Posterior vena cava (tissue), 2 donors: Measurements from ENCODE around the gene IKZF2. TPM values are rescaled to one million over a fixed set of nuclear protein-coding genes. Genes with fewer than 3 reads are reported as not detected.
"Not testable (repeated sequence)": the region's sequence is repeated elsewhere in the genome, so short reads cannot be mapped to it uniquely, and the experiment has no call there.

Experiments used
- DNase-seq: peaks from one replicate; pipeline ENCODE4 v3.0.0-alpha.2; 2020; ENCODE audit warnings: low spot score
- intact Hi-C, 2 donors: fragments of 100-400 bp; cut with DNase I; formaldehyde crosslinking; loops; one replicate each; pipeline versions ENCODE4 v1.14.1 to v1.14.2; 2022 to 2023
- total RNA-seq, 2 donors: library from RNA; stranded (reverse); fragmentation: NEBNext Ultra II Directional; extraction: Animal tissue kit (Norgen Biotek cat#: 25700); gene quantifications; one replicate each; pipeline ENCODE4 v1.2.1, GENCODE V29; 2021
- donor health status: DM: yes; HTN: yes; CAD: no.
- donor health status: DM: yes; HTN: yes; CAD: no.

The IKZF2 gene
- total RNA-seq, 2 donors from 2014 or later, result 7.3 to 8.8 TPM

GRCh38 chr2:213067888-213068287 is 83.5 kb downstream of the IKZF2 start:
- intact Hi-C loops, result loop anchor here in 1 of 2 donors (10.0 kb wide), 1 partner anchor 943 kb away; no protein-coding TSS in a partner anchor
- no peak for DNase-seq

- no peak for DNase-seq
- intact Hi-C loops, result loop anchor here in 1 of 2 donors (10.0 kb wide), 1 partner anchor 942 kb away; no protein-coding TSS in a partner anchor
These were observed 85.0 kb downstream of the IKZF2 start for GRCh38 chr2:213066443-213066743.

DNA sequence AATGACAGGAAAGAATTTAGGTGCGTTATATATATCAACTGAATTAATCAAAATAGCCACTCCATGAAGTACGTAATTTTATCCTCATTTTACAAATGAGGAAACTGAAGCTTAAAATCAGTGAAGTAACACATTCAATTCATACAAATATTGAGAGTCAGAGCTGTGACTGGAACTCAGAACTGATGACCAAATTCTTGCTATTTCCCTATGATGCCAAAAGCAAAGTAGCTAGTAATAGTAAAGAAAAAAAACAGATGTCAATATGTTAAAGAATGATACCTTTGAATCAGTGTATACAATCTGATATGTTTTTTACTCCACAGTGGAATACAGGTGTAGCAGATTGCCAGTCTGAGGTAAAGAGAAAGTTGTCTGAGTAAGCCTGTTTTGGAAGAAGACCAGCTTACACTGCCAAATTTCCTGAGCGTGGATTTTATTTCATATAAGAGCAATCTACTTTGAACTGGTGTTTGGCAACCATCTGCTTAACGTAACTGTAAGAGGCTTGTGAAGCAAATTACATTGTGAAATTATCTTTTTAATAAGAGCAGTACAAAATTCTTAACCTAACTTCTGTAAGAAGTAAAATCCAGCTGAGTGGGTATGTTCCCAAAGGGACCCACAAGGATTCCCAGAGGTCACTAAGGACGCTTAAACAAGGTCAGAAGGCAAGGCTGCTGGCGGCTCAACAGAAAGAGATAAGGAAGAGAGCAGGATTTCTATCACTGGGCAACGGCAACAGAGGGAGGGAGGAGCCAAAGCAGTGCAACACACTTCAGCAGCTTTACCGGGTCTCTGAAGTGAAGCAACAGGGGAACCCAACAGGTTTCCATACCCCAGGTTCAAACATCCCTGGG is 85.6 kb downstream of the IKZF2 start:
- DNase-seq, result no peak
- intact Hi-C loops, result loop anchor here in 1 of 2 donors (10.0 kb wide), 1 partner anchor 941 kb away; no protein-coding TSS in a partner anchor

DNA sequence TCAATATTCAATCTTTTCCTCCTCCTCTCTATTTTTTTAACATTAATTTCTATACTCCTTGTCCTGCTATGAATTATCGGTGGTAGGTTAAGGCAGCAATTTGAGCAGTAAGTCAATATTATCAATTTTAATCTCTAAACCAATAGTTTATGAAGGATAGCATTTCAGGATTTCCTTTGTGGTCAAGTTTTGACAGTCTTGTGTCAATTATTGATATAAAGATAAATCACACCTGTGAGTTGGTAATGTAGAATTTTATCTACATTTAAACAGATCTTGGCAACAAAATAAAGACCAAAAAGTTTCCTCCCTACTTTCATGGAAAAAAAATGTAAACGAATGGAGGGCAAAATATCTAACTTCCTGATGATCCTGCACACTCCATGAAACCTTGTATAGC is 87.3 kb downstream of the IKZF2 start:
- DNase-seq, result no peak
- intact Hi-C loops, result loop anchor here in 1 of 2 donors (10.0 kb wide), 1 partner anchor 939 kb away; no protein-coding TSS in a partner anchor

GRCh38 chr2:213057977-213058376 is 93.4 kb downstream of the IKZF2 start:
- intact Hi-C loops, result no loop called here
- no peak for DNase-seq

DNA sequence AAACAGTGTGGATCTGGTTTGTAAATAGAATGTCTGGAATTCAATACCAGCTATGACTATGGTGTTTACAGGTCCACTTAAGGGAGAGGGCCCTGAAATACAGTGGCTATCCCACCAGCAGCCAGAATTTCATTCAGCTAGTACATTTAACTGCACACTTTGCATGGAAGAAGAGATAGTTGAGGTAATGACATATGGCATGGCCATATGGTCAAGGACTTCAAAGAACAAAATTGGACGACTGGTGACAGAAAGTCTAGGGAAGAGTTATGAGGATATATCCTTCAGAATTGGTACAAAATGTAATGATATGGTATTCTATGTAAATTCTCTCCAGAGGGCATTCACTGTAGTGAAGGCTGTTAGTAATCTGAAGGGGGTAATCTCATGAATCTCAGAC is 105.0 kb downstream of the IKZF2 start:
- intact Hi-C loops, result no loop called here
- DNase-seq, result no peak

- intact Hi-C loops, result no loop called here
- no peak for DNase-seq
These were observed 107.8 kb downstream of the IKZF2 start for GRCh38 chr2:213043566-213043965.

- intact Hi-C loops, result no loop called here
- no peak for DNase-seq
These were observed 109.2 kb downstream of the IKZF2 start for GRCh38 chr2:213042262-213042661.

GRCh38 chr2:213036836-213037235 is 114.6 kb downstream of the IKZF2 start:
- intact Hi-C loops, result no loop called here
- no peak for DNase-seq

GRCh38 chr2:213034585-213034984 is 116.8 kb downstream of the IKZF2 start:
- no peak for DNase-seq
- intact Hi-C loops, result no loop called here

DNA sequence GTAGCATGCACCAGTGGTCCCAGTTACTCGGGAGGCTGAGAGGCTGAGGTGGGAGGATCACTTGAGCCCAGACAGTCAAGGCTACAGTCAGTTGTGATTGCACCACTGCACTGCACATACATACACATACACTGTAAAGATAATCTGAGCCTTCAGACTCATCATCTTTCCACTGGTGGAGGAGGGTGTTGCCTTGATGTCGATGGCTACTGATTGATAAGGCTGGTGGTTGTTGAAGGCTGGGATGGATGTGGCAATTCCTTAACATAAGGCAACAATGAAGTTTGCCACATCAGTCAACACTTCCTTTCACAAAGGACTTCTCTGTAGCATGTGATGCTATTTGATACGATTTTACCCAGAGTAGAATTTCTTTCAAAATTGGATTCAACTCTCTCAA is 118.8 kb downstream of the IKZF2 start:
- DNase-seq, result no peak
- intact Hi-C loops, result no loop called here

GRCh38 chr2:213022987-213023386 is 128.4 kb downstream of the IKZF2 start:
- no peak for DNase-seq
- intact Hi-C loops, result no loop called here

DNA sequence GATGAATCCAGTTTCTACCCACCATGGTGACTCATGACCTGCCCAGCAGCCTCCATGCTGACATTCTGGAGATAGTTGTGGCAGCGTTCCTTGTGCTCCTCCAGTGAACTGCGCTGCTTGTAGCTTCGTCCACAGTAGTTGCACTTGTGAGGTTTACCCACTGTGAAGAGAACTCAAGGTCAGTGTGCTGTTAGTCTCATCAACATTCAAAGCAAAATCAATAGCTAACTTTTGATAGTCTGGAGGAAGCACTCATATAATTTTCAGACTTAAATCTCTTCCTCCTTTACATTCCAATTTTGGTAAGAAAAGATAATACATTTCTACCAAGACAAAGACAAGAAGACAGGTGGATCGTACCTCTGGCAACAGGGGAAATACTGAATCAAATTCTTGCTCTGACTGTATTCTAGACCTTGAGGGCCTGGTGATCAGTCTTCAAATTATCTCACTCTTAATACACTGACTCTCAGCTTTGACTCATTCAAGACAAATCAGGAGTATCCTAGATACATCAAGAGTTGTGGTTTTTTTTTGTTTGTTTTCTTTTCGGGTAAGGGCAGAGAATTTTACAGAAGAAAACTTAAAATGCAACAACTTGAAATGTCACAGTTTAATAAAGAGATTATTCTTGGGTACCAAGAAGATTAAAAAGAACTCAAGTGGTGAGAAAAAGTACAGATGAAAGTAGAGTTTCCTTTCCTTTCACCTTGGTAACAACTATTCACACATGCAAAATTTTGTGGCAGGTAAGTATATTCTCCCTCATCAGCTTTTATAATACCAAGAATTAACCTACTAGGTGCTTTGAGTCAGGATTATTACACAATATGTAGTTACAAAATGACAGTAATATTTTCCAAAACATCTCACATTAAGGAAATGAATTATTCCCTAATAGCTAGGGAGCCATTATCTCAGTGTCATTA is 129.2 kb downstream of the IKZF2 start:
- intact Hi-C loops, result no loop called here

GRCh38 chr2:213020913-213021312 is 130.5 kb downstream of the IKZF2 start:
- DNase-seq, intact Hi-C loops: not testable (repeated sequence)

More for the DNA sequence above, 129.2 kb downstream of the IKZF2 start:
- DNase-seq, result no peak

GRCh38 chr2:213020268-213020667 is 131.1 kb downstream of the IKZF2 start:
- intact Hi-C loops, result no loop called here
- DNase-seq, result no peak

- intact Hi-C loops, result no loop called here
- no peak for DNase-seq
These were observed 132.0 kb downstream of the IKZF2 start for GRCh38 chr2:213019368-213019767.

DNA sequence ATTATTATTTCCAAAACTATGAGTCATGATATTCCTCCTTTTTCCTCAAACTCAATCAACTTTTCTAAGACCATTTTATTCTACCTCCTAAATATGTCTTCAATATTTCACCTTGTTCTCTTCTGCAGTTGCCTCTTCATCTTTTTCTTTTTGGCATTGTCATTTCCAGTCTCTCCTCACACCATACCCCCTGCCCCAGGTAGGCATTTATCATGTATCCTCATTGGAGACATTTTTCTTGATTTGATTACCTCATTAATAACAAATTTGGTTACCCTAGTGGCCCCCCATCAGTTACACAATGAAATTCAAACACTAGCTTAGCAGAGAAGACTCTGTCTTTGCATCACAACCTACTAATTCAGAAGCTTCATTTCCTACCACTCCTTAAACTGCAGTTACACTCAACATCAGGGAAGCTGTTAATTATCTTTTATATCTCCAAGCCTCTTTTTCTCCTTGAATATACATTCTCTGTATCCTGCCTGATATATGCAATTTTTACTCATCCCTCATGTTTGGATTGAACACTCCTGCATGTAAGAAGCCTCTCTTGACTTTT is 133.0 kb downstream of the IKZF2 start:
- intact Hi-C loops, result no loop called here
- DNase-seq, result no peak

GRCh38 chr2:213017404-213017803 is 134.0 kb downstream of the IKZF2 start:
- intact Hi-C loops, result no loop called here
- no peak for DNase-seq

GRCh38 chr2:213016984-213017351 is 134.4 kb downstream of the IKZF2 start:
- DNase-seq, result no peak
- intact Hi-C loops, result no loop called here
